Inflammatory macrophage treated with lipopolysaccharide for 4 hours (primary cell): Measurements from ENCODE around the gene JAKMIP2.
"Not testable (repeated sequence)": the region's sequence is repeated elsewhere in the genome, so short reads cannot be mapped to it uniquely, and the experiment has no call there.

Experiments
- DNase-seq: peaks from one replicate; pipeline ENCODE4 v3.0.0-alpha.2; 2020

The JAKMIP2 gene

GRCh38 chr5:147643142-147643541 lies 139.4 kb downstream of the JAKMIP2 start:
- no peak for DNase-seq

- DNase-seq, result no peak
These were observed 139.9 kb downstream of the JAKMIP2 start for GRCh38 chr5:147642666-147643065.

GRCh38 chr5:147639321-147639720 lies 143.2 kb downstream of the JAKMIP2 start:
- DNase-seq, result no peak

- no peak for DNase-seq
These were observed 145.9 kb downstream of the JAKMIP2 start for GRCh38 chr5:147636729-147636984.

GRCh38 chr5:147635882-147636728 lies 146.4 kb downstream of the JAKMIP2 start:
- DNase-seq, result no peak

GRCh38 chr5:147635439-147635838 lies 147.1 kb downstream of the JAKMIP2 start:
- DNase-seq, result not testable (repeated sequence)

- no peak for DNase-seq
These were observed 149.4 kb downstream of the JAKMIP2 start for GRCh38 chr5:147633173-147633572.

GRCh38 chr5:147631428-147632003 lies 151.0 kb downstream of the JAKMIP2 start:
- DNase-seq, result no peak

- DNase-seq, result no peak
These were observed 153.3 kb downstream of the JAKMIP2 start for GRCh38 chr5:147629196-147629595.

GRCh38 chr5:147628058-147628895 lies 154.3 kb downstream of the JAKMIP2 start:
- DNase-seq, result peak; percentile 63

- DNase-seq, result no peak
These were observed 156.1 kb downstream of the JAKMIP2 start for GRCh38 chr5:147626464-147626863.

GRCh38 chr5:147621016-147621415 lies 161.5 kb downstream of the JAKMIP2 start:
- DNase-seq, result no peak

GRCh38 chr5:147619281-147619878 lies 163.1 kb downstream of the JAKMIP2 start:
- no peak for DNase-seq

GRCh38 chr5:147617711-147618350 lies 164.7 kb downstream of the JAKMIP2 start:
- no peak for DNase-seq

GRCh38 chr5:147617191-147617606 lies 165.3 kb downstream of the JAKMIP2 start:
- no peak for DNase-seq

GRCh38 chr5:147616421-147616820 lies 166.1 kb downstream of the JAKMIP2 start:
- no peak for DNase-seq

- DNase-seq, result no peak
These were observed 169.2 kb downstream of the JAKMIP2 start for GRCh38 chr5:147613359-147613758.

- DNase-seq, result no peak
These were observed 171.0 kb downstream of the JAKMIP2 start for GRCh38 chr5:147611483-147611882.

GRCh38 chr5:147610798-147611197 lies 171.7 kb downstream of the JAKMIP2 start:
- DNase-seq, result no peak

- DNase-seq, result no peak
These were observed 180.9 kb downstream of the JAKMIP2 start for GRCh38 chr5:147601652-147602051.

GRCh38 chr5:147591120-147591519 lies 191.4 kb downstream of the JAKMIP2 start:
- no peak for DNase-seq

GRCh38 chr5:147590096-147590495 lies 192.4 kb downstream of the JAKMIP2 start:
- DNase-seq, result no peak

GRCh38 chr5:147586832-147587231 lies 195.7 kb downstream of the JAKMIP2 start:
- DNase-seq, result no peak
